OCI-LY3 (cell line): ENCODE results near the gene MGA.
"Not testable (repeated sequence)": the region's sequence is repeated elsewhere in the genome, so short reads cannot be mapped to it uniquely, and the experiment has no call there.

Experiments
- H2AFZ ChIP-seq: fragments of 200-600, 300-600 bp; shearing (Covaris generic); 2 replicates; pipeline ENCODE4 v1.6.0; 2014; ENCODE audit warnings: antibody characterized with exemption, low read depth, low read length
- H3K27ac ChIP-seq: fragments of 200-600, 300-600 bp; sonication (generic); 2 replicates; pipeline ENCODE4 v1.5.1; 2014; ENCODE audit warnings: mild to moderate bottlenecking, low read length, moderate library complexity, mixed read lengths
- H3K27me3 ChIP-seq: fragments of 200-600, 300-600 bp; sonication (generic); 2 replicates; pipeline ENCODE4 v1.6.1; 2014; ENCODE audit warnings: low read depth, low read length, mixed read lengths
- H3K36me3 ChIP-seq: fragments of 200-600, 300-600 bp; sonication (generic); replicated peaks from 2 replicates; pipeline ENCODE3; 2014; ENCODE audit warnings: low read depth, low read length, mixed read lengths
- H3K4me1 ChIP-seq: fragments of 300-600, 200-600 bp; sonication (generic); 2 replicates; pipeline ENCODE4 v1.6.1; 2014; ENCODE audit warnings: low read length, mixed read lengths
- H3K4me2 ChIP-seq: fragments of 200-600, 300-600 bp; sonication (generic); 2 replicates; pipeline ENCODE4 v1.6.1; 2014; ENCODE audit warnings: low read length, mixed read lengths
- H3K4me3 ChIP-seq: fragments of 300-600, 200-600 bp; sonication (generic); 2 replicates; pipeline ENCODE4 v1.5.1; 2014; ENCODE audit warnings: antibody characterized with exemption, mild to moderate bottlenecking, low read length, moderate library complexity
- H3K79me2 ChIP-seq: fragments of 300-600, 200-600 bp; shearing (Covaris generic); 2 replicates; pipeline ENCODE4 v1.6.1; 2014; ENCODE audit warnings: mild to moderate bottlenecking, low read length, mixed read lengths
- H3K9ac ChIP-seq: fragments of 300-600, 200-600 bp; shearing (Covaris generic); 2 replicates; pipeline ENCODE4 v1.6.0; 2014; ENCODE audit warnings: mild to moderate bottlenecking, low read length, moderate library complexity
- H3K9me3 ChIP-seq: fragments of 200-600, 300-600 bp; shearing (Covaris generic); 2 replicates; pipeline ENCODE4 v1.6.1; 2014; ENCODE audit warnings: low read length, mixed read lengths; ENCODE audit not compliant: insufficient read depth
- H4K20me1 ChIP-seq: fragments of 200-600, 300-600 bp; sonication (generic); 2 replicates; pipeline ENCODE4 v1.6.1; 2016; ENCODE audit warnings: low read length, mixed read lengths; ENCODE audit not compliant: insufficient read depth
- EZH2phosphoT487 ChIP-seq: fragments of 200-600 bp; shearing (Covaris generic); IDR thresholded peaks from 2 replicates; pipeline ENCODE4 v1.6.1; 2018; ENCODE audit warnings: antibody characterized with exemption, mixed run types, low read depth
- TF ChIP-seq, protein P1 (sequence below): fragments of 200-600, 300-600 bp; sonication (generic); IDR thresholded peaks from 2 replicates; pipeline ENCODE4 v1.5.1; 2014; ENCODE audit warnings: antibody characterized with exemption, low read length, low read depth

MGA gene

DNA sequence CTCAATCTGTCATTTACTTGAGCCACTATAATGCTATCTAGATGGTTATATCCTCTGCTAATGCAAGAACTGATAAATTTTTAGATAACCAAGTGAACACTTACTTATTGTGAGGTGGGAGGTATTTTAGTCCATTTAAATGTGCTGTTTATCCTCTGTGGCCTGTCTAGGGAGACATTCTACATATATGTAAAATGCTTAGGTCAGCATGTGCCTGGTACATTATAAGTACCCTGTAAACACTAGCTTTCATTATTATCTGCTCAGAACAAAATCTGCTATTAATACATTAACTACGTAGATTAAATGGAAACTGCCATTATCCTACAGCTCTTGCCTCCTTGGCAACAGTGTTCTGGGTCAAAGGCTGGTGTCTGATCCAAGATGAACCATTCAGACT lies 72.3 kb downstream of the MGA start:
- Histone ChIP-seq H2AFZ (no peak overlapping the region), H3K79me2 (no peaks in the 10 kb centered on the region), H3K4me3 (no peak overlapping the region), H3K4me2 (no peak overlapping the region), H3K9me3 (no peaks in the 10 kb centered on the region), H3K36me3 (peaks cover 23% of the 10 kb centered on the region), H3K4me1 (peaks cover 9% of the 10 kb centered on the region), H3K9ac (no peak overlapping the region), H4K20me1 (no peaks in the 10 kb centered on the region), H3K27me3 (no peaks in the 10 kb centered on the region), H3K27ac (no peak overlapping the region)
- TF ChIP-seq EZH2phosphoT487 = no peak
- TF ChIP-seq, protein P1, sequence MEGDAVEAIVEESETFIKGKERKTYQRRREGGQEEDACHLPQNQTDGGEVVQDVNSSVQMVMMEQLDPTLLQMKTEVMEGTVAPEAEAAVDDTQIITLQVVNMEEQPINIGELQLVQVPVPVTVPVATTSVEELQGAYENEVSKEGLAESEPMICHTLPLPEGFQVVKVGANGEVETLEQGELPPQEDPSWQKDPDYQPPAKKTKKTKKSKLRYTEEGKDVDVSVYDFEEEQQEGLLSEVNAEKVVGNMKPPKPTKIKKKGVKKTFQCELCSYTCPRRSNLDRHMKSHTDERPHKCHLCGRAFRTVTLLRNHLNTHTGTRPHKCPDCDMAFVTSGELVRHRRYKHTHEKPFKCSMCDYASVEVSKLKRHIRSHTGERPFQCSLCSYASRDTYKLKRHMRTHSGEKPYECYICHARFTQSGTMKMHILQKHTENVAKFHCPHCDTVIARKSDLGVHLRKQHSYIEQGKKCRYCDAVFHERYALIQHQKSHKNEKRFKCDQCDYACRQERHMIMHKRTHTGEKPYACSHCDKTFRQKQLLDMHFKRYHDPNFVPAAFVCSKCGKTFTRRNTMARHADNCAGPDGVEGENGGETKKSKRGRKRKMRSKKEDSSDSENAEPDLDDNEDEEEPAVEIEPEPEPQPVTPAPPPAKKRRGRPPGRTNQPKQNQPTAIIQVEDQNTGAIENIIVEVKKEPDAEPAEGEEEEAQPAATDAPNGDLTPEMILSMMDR = no peak

DNA sequence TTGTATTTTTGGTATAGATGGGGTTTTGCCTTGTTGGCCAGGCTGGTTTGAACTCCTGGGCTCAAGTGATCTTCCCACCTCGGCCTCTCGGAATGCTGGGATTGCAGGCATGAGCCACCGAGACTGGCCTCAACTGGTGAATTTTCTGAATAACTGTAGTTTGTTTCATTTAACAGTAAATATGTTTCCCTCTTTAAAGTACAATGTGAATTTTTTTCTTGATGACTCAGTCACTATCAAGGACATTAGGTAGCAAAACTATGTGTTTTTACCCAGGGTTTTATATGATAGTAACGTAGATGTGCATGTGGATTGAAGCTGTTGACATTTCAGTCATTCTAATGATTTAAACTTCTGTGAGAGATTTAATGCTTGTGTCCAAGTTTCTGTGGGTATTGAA lies 73.9 kb downstream of the MGA start:
- peaks cover 9% of the 10 kb centered on the region for H3K4me1 ChIP-seq
- H3K79me2 ChIP-seq = no peaks in the 10 kb centered on the region
- no peaks in the 10 kb centered on the region for H4K20me1 ChIP-seq
- H3K27me3 ChIP-seq = no peaks in the 10 kb centered on the region
- no peak overlapping the region for H3K4me3 ChIP-seq
- TF ChIP-seq EZH2phosphoT487 = no peak
- TF ChIP-seq, protein P1 = no peak
- H3K9me3 ChIP-seq = no peaks in the 10 kb centered on the region
- H3K9ac ChIP-seq = no peak overlapping the region
- no peak overlapping the region for H3K27ac ChIP-seq
- no peak overlapping the region for H2AFZ ChIP-seq
- peaks cover 20% of the 10 kb centered on the region for H3K36me3 ChIP-seq
- H3K4me2 ChIP-seq = no peak overlapping the region

DNA sequence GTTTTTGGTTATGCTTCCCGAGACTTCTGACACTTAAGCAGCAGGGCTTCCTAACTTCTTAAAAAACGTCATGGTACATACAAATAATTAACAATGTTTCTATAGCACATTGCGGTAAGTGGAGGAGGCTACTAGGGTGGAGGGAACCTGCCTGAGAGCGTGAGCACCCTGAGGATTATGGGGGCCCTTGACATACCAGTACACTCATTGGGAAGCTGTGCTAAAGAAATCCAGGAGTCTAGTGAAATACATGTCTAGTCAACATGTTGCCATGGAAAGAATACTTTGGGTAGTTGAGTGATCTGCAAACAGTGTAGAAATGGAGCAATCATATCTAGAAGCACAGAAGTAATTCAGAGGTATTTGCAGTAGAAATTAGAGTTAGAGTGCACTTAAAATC lies 74.8 kb downstream of the MGA start:
- no peak overlapping the region for H3K4me2 ChIP-seq
- no peak overlapping the region for H3K27ac ChIP-seq
- peaks cover 8% of the 10 kb centered on the region for H3K4me1 ChIP-seq
- no peaks in the 10 kb centered on the region for H3K79me2 ChIP-seq
- no peak overlapping the region for H2AFZ ChIP-seq
- H3K4me3 ChIP-seq = no peak overlapping the region
- no peaks in the 10 kb centered on the region for H3K9me3 ChIP-seq
- H4K20me1 ChIP-seq = no peaks in the 10 kb centered on the region
- H3K27me3 ChIP-seq = no peaks in the 10 kb centered on the region
- H3K9ac ChIP-seq = no peak overlapping the region
- peaks cover 17% of the 10 kb centered on the region for H3K36me3 ChIP-seq
- TF ChIP-seq, protein P1 = no peak
- no peak for TF ChIP-seq EZH2phosphoT487

DNA sequence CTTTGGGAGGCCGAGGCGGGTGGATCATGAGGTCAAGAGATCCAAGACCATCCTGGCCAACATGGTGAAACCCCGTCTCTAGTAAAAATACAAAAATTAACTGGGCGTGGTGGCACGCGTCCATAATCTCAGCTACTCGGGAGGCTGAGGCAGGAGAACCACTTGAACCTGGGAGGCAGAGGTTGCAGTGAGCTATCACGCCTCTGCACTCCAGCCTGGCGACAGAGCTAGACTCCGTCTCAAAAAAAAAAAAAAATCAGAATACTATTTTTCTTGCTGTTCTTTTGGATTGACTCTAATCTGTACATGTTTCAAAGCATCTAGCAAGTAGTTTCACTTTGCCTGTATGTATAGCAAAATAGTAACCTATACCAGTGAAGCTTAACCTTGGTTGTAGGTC lies 75.3 kb downstream of the MGA start:
- H3K9me3 ChIP-seq, H2AFZ ChIP-seq: not testable (repeated sequence)
- peaks cover 17% of the 10 kb centered on the region for H3K36me3 ChIP-seq

DNA sequence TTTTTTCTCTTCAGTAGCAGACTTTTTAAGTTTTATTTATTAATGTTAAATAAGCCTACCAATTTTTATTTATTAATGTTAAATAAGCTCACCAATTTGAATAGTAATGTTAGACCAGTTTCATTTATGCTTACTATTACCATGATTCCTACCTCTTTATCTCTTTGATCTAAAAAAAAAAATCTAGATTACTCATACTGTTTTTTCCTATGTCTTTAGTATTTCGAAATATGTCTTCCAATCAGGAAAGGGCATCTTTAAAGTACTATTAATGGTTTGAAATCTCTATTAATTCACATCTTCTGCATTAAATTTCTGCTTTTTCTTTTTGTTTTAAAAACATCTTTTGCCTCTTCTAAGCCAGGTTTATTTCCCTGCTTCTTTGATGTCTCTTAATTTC lies 86.6 kb downstream of the MGA start:
- Histone ChIP-seq H3K4me2 (no peak overlapping the region), H2AFZ (no peak overlapping the region), H3K4me3 (no peak overlapping the region), H3K79me2 (no peaks in the 10 kb centered on the region), H3K36me3 (peaks cover 22% of the 10 kb centered on the region), H3K4me1 (no peaks in the 10 kb centered on the region), H3K27ac (no peak overlapping the region), H4K20me1 (no peaks in the 10 kb centered on the region), H3K9me3 (no peaks in the 10 kb centered on the region), H3K27me3 (no peaks in the 10 kb centered on the region), H3K9ac (no peak overlapping the region)
- TF ChIP-seq EZH2phosphoT487 = no peak
- TF ChIP-seq, protein P1 = no peak

More for the DNA sequence above, 75.3 kb downstream of the MGA start:
- H3K4me3 ChIP-seq, H3K79me2 ChIP-seq, H4K20me1 ChIP-seq, H3K4me2 ChIP-seq, H3K27ac ChIP-seq, H3K4me1 ChIP-seq, H3K9ac ChIP-seq, H3K27me3 ChIP-seq: not testable (repeated sequence)
